Fibroblast of skin of right quadriceps (primary cell): ENCODE measurements around the gene ADAM29.
"Not testable (repeated sequence)": the region's sequence is repeated elsewhere in the genome, so short reads cannot be mapped to it uniquely, and the experiment has no call there.

Experiments
- DNase-seq: peaks from one replicate; pipeline ENCODE4 v3.0.0-alpha.2; 2013

Gene ADAM29

GRCh38 chr4:174972911-174973310 lies 54.8 kb downstream of the ADAM29 start:
- no peak for DNase-seq

DNA sequence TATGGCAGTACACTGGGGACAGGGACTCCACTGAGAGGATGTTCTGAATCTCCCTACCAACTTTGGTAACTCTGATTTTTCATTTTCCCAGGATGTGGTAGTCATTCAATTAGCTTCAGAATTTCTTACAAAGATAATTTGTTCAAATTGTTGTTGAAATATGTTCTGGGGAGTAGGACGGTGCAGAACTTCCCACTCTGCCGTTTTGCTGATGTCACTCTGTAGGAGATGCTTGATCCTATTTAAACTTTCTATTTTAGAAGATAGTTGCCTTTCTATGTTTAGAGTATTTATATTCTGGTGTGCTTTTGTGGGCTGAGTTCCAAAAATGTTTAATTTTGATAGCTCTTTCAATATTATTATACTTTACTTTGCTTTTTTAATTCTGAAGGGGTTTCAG lies 55.2 kb downstream of the ADAM29 start:
- no peak for DNase-seq

DNA sequence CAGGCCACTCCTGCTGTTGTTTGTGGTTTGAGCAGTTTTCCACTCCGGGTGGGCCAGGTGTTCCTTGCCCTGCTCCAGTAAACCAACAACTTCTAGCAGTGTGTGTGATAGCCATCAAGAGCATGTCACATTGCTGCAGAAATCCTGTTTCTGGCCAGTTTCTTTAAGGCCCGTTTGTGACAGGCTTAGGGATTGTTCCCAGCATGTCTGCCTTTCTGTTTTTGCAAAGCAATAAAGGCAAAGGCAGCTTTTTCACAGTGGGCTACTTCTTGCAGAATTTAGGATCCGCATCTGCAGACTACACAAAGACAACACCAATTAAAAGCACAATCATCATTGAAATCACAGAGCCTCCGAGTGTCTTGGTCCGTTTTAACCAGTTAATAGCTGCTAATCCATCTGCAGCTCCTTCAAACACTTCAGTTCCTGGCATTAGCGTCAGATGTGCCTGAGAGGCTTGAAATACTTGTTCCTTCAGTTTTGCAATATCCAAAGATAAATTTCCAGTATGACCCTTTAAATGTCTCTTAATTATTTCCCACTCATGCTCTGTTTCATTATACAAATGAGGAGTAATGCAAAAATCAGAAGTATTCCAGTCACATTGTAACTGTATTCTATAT lies 65.1 kb downstream of the ADAM29 start:
- DNase-seq, result no peak

- DNase-seq, result not testable (repeated sequence)
Measured at GRCh38 chr4:174983870-174984269, 65.7 kb downstream of the ADAM29 start.

DNA sequence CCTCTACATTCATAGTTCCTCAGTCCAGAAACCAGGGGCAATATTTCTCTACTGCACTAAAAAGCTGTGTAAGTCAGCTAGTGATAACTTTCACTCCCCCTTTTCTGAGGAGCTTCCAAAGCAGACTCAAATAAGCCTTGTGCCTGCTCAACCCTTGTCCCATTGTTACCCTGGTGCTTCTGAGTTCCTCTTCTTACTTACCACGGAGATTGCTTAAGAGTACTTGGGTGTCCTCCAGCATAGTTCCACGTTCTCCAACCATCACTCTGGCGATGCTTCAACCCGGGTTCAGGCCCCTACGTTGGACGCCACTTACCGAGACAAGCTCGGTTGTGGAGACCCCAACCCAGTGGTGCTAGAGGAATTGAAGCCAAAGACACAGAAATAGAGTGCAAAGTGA lies 71.6 kb downstream of the ADAM29 start:
- no peak for DNase-seq

- DNase-seq, result no peak
Measured at GRCh38 chr4:174993916-174994315, 75.8 kb downstream of the ADAM29 start.

DNA sequence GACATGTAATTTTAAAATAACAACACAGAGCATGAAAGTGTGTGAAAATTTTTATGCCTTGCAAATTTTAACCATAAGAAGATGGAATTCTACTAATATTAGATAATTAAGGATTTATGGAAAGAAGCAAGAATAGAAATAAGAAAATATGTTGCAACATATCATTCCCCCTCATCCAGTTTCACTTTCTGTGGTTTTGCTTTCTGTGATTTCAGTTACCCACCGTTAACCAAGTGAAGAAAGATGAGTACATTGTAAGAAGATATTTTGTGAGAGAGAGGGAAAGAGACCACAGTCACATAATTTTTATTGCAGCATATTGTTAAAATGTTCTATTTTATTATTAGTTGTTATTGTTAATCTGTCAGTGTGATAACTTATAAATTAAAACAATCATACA lies 77.9 kb downstream of the ADAM29 start:
- no peak for DNase-seq

DNA sequence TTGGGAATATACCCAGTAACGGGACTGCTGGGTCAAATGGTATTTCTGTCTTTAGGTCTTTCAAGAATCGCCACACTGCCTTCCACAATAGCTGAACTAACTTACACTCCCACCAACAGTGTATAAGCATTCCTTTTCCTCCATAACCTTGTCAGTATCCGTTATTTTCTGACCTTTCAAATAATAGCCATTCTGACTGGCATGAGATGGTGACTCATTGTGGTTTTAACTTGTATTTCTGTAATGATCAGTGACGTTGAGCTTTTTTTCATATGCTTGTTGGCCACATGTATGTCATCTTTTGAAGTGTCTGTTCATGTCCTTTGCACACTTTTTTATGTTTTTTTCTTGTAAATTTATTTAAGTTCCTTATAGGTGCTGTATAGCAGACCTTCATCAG lies 81.2 kb downstream of the ADAM29 start:
- no peak for DNase-seq

GRCh38 chr4:175017751-175018150 lies 99.6 kb downstream of the ADAM29 start:
- DNase-seq, result no peak

DNA sequence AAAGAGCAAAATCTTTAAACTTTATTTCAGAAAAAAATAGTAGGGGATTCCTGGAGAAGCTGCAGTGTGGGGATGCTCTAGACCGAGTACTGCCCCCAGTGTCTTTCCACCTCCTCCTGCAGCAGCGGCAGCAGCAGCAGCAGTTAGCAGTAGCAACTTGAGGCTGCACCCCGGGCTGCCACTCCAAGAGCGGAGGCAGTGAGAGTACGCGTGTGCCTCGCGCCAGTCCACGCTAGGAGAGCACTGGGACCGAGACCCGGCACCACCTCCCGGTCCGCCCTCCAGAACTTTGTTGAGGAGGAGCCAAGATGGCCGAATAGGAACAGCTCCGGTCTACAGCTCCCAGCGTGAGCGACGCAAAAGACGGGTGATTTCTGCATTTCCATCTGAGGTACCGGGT lies 101.3 kb downstream of the ADAM29 start:
- not testable (repeated sequence) for DNase-seq
